Activated naive CD8-positive, alpha-beta T cell treated with anti-CD3 and anti-CD28 coated beads, Interleukin-2, amount 10 ng/mL, durations not matched to agents 7 days and 5 days (primary cell): ENCODE data around the gene INSC. TPM values are rescaled to one million over a fixed set of nuclear protein-coding genes. Genes with fewer than 3 reads are reported as not detected.
"Not testable (repeated sequence)": the region's sequence is repeated elsewhere in the genome, so short reads cannot be mapped to it uniquely, and the experiment has no call there.

Source experiments
- ATAC-seq: fragments of 150-1000 bp; cut with Tn5 transposase; one replicate; pipeline ENCODE4 v1.10.0; 2021; ENCODE audit warnings: low read depth, moderate library complexity
- POLR2A ChIA-PET: fragments of 350-600 bp; sonication (Branson Sonifier 250); formaldehyde crosslinking; loops from one replicate; lab custom pipeline; 2021; ENCODE audit warnings: antibody characterized with exemption; lab: Charles Lee
- DNase-seq: peaks from one replicate; pipeline ENCODE4 v3.0.0; 2021
- H3K27ac Mint-ChIP-seq: one replicate; pipeline ENCODE4 v1.8.0; 2022; ENCODE audit warnings: mild to moderate bottlenecking, mixed read lengths
- H3K27me3 Mint-ChIP-seq: one replicate; pipeline ENCODE4 v1.8.0; 2022; ENCODE audit warnings: mild to moderate bottlenecking, moderate library complexity, mixed read lengths
- H3K36me3 Mint-ChIP-seq: one replicate; pipeline ENCODE4 v1.8.0; 2021; ENCODE audit warnings: mild to moderate bottlenecking, mixed read lengths
- H3K4me1 Mint-ChIP-seq: one replicate; pipeline ENCODE4 v1.8.0; 2021; ENCODE audit warnings: mixed read lengths
- H3K4me3 Mint-ChIP-seq: one replicate; pipeline ENCODE4 v1.8.0; 2022; ENCODE audit warnings: mild to moderate bottlenecking, moderate library complexity, mixed read lengths
- H3K9me3 Mint-ChIP-seq: one replicate; pipeline ENCODE4 v1.8.0; 2021; ENCODE audit warnings: mixed read lengths
- total RNA-seq, 2 experiments: library from RNA; stranded (reverse); gene quantifications; one replicate each; pipeline ENCODE4 v1.2.3, GENCODE V29; 2021

The INSC gene, protein sequence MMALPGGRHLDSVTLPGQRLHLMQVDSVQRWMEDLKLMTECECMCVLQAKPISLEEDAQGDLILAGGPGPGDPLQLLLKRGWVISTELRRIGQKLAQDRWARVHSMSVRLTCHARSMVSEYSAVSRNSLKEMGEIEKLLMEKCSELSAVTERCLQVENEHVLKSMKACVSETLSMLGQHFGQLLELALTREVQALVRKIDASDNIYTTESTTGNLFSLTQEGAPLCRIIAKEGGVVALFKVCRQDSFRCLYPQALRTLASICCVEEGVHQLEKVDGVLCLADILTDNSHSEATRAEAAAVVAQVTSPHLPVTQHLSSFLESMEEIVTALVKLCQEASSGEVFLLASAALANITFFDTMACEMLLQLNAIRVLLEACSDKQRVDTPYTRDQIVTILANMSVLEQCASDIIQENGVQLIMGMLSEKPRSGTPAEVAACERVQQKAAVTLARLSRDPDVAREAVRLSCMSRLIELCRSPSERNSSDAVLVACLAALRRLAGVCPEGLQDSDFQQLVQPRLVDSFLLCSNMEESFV
- total RNA-seq = under 1 TPM in 1 of 2 experiments, not detected in 1; 0.23 TPM

DNA sequence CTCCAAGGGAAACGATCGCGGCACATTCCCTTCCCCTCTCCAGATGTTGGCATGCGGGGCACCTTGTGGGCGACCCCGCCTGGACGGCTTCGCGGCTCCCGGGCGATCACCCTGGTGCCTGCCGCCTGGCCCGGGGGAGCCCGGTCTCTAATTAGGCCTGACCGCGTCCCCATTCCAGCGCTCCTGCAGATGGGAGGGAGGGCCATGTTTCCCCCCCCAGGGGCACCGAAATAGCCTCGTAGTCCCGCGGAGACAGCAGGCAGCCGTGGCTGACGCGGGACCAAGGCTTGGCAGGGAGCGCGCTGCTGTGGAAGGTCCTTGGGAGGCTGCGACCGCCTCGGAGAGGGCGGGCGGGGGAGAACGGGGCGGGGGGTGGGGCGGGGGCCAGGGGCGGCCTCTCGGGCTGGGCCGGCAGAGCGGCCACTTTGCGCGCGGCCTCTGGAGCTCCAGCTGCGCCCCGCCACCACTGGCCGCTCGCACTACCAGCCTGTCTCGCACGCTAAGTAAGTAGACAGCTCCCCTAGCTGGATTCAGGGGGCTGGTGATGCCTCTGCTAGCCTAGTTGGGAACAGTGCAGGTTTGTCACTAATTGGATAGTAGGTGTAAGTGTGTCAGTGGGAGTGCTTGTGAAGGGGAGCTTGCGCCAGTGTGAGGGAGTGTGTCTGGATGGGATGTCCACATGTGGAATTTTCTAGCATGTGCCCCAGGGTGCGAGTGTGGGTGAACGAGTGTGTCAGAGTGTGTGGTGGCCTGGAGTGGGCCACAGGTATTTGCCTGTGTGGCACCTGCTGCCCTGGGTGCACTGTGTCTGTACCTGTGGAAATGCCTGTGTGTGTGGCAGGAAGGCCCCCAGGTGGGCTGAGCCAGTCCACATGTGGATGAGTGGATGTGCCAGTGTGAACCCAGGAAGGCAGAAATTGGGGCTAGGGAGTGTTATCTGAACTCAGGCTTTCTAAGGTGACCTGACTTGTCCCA lies at the start of gene INSC:
INSC (plus strand) TSS at position 423 of the 975 bp plus-strand sequence. CDS start 34,252 bp downstream, outside the sequence.
- POLR2A ChIA-PET = no interaction called here
- ATAC-seq (no peak), DNase-seq (no peak)
- H3K9me3 Mint-ChIP-seq = peaks cover 4% of the 10 kb centered on the region
- H3K4me3 Mint-ChIP-seq = peak within 1 kb of the TSS; percentile 27
- no peak within 1 kb of the TSS for H3K27ac Mint-ChIP-seq
- H3K27me3 Mint-ChIP-seq = peaks cover 40% of the 10 kb centered on the region
- peaks cover 31% of the 10 kb centered on the region for H3K4me1 Mint-ChIP-seq
- H3K36me3 Mint-ChIP-seq = no peaks in the 10 kb centered on the region

DNA sequence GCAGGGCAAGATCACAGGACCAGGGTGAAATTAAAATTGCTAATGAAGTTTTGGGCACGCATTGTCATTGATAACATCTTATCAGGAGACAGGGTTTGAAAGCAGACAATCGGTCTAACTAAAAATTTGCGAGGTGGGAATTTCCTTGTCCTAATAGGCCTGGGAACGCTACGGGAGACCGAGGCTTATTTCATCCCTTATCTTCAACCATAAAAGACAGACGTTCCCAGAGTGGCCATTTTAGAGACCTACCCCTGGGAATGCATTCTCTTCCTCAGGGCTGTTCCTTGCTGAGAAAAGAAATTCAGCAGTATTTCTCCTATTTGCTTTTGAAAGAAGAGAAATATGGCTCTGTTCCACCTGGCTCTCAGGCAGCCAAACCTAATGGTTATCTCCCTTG lies 45.0 kb upstream of the INSC start:
- peaks cover 13% of the 10 kb centered on the region for H3K4me1 Mint-ChIP-seq
- H3K4me3 Mint-ChIP-seq, POLR2A ChIA-PET, DNase-seq, H3K36me3 Mint-ChIP-seq, H3K27ac Mint-ChIP-seq, ATAC-seq, H3K9me3 Mint-ChIP-seq: not testable (repeated sequence)
- peaks cover 23% of the 10 kb centered on the region for H3K27me3 Mint-ChIP-seq

DNA sequence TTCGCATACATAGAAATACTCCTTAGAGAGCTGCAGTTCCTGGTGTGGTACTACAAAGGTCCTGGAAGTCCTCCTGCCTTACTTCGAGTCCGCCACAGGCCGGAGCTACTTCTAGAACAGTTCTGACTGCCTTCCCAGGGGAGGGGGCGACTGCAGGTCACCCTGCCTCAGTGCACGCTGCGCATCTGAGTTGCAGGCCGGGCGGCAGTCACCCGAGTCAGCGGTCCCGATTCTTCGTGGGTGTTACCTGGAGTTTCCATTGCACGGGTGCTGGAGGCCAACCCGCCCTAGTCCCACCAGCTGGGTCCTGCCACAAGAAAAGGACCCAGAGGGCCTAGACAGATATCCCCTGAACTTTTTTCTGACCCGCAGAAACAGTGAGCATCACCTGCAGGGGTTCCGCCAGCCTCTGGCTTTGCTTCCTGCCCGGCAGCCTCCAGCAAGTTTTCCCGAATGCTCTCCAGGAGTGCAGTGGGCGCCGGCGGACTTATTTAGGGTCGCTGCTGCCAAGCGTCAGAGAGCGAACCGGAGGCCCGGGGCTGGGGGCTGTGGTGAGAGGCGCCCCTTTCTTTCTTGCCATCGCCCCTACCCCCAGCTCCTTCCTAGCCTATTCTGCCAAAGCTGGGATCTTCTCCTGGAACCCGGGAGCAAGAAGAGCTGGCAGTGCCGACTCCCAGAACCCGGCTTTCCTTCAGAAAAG lies 43.0 kb upstream of the INSC start:
- Mint-ChIP-seq H3K9me3 (peaks cover 7% of the 10 kb centered on the region), H3K4me1 (peaks cover 13% of the 10 kb centered on the region), H3K27ac (no peak overlapping the region), H3K27me3 (peaks cover 20% of the 10 kb centered on the region), H3K4me3 (no peak overlapping the region), H3K36me3 (no peaks in the 10 kb centered on the region)
- DNase-seq (no peak), ATAC-seq (no peak)
- POLR2A ChIA-PET = no interaction called here

DNA sequence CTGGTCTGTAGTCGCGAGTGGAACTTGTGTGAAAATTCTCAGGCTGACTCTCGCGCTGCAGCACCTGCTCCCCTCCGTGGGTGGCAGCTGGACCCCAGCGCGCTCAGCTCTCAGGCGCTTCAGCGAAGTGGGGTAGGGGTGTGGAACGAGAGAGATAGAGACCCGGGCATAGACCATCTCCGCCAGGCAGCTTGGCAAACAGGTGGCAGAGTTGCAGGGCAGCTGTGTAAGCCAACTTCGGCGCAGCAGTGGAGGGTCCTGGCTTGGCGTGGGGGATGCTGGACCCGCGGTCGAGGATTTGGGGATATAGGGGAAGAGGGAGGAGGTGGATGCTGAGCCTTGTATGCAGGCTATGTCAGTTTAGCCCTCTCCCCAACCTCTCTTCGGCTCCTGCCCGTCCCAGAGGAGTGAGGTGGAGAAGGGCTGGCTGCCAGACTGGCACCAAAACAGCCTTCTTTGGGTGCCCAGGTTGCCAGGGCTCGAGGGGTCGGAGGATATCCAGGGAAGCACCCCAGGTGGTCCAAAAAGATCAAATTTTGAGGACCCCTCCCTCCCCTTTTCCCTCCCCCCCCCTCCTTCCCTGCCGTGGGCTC lies 42.1 kb upstream of the INSC start:
- DNase-seq (no peak), ATAC-seq (no peak)
- Mint-ChIP-seq H3K27ac (no peak overlapping the region), H3K4me3 (no peak overlapping the region), H3K9me3 (peaks cover 7% of the 10 kb centered on the region), H3K36me3 (no peaks in the 10 kb centered on the region), H3K27me3 (peaks cover 22% of the 10 kb centered on the region), H3K4me1 (peaks cover 13% of the 10 kb centered on the region)
- POLR2A ChIA-PET = no interaction called here

DNA sequence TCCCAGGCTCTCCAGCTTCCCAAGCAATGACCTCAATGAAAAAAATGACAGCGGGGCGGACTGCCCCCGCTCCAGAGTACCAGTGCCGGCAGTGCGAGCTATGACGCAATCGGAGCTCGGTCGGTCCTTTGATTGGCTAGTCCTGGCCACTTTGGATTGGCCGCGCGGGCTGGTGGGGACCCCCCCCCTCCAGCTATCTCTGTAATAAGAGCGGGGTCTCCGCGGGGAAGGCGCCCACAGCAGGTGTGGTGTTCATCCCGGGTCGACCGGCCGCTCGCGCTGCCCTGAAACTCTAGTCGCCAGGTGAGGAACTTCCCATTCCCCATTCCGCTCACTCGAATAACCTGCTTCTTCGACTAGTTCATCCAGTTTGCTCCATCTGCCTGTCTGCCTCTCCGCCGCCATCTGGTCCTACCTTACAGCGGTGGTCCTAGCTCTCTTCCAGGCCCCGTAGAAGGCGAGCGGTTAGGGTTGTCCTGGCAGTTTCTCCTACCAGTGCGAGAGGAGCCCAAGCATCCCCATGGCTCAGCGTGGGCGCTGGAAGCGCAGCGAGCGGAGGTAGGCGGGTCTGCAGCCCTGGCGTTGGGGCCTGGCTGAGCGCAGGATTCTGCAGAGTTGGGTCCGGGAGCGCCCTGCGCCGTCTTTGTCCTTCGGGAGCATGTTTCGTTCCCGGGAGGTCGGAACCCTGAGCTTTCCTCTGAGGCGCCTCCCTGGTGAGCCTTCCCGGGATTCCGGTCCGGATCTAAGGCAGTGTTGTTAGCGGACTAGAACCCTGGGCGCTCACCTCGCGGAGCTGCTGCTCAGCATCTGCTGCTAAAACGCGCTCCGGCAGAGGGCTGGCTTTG lies 41.1 kb upstream of the INSC start, which contains the start of gene CALCB:
CALCB (plus strand) TSS at position 233 of the 845 bp plus-strand sequence. CDS start 1,126 bp downstream, outside the sequence.
- POLR2A ChIA-PET = interaction anchor here (0.5 to 2.0 kb wide), 4 partner anchors 99 to 284 kb away, joined by 3 to 7 read pairs (median 4); no protein-coding TSS in a partner anchor
- Mint-ChIP-seq H3K27ac (peak within 1 kb of the TSS; percentile 19), H3K4me3 (peak within 1 kb of the TSS; percentile 80), H3K27me3 (peaks cover 22% of the 10 kb centered on the region), H3K9me3 (peaks cover 7% of the 10 kb centered on the region), H3K36me3 (no peaks in the 10 kb centered on the region), H3K4me1 (peaks cover 13% of the 10 kb centered on the region)
- DNase-seq = peak; percentile 49
- ATAC-seq = no peak

- DNase-seq (peak; percentile 91), ATAC-seq (peak; percentile 96)
- Mint-ChIP-seq H3K4me1 (peaks cover 13% of the 10 kb centered on the region), H3K27ac (peak overlapping the region; percentile 43), H3K36me3 (no peaks in the 10 kb centered on the region), H3K9me3 (peaks cover 2% of the 10 kb centered on the region), H3K4me3 (peak overlapping the region; percentile 80), H3K27me3 (peaks cover 22% of the 10 kb centered on the region)
- POLR2A ChIA-PET = interaction anchor here (1.1 to 2.0 kb wide), 3 partner anchors 100 to 167 kb away, joined by 3 to 7 read pairs (median 3); no protein-coding TSS in a partner anchor
These were observed 40.2 kb upstream of the INSC start for GRCh38 chr11:15074206-15075161.

DNA sequence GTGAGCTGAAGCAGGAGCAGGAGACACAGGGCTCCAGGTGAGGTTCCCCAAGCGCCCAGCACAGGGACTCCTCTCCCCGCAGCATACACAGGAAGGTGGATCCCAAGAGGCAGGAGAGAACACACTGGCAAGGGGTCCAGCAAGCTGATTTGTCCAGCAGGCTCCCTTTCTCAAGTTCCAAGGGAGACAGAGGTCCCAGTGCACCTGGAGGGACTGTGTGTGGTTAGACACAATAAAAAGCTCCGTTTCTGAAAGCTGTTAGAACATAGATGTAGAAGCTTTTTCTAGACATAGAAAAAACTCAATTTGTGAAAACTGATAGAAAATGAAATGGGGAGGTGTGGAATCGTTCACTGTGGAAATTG lies 39.6 kb upstream of the INSC start:
- POLR2A ChIA-PET = interaction anchor here (1.1 to 2.0 kb wide), 3 partner anchors 101 to 167 kb away, joined by 3 to 7 read pairs (median 3); no protein-coding TSS in a partner anchor
- peaks cover 24% of the 10 kb centered on the region for H3K27me3 Mint-ChIP-seq
- peaks cover under 1% of the 10 kb centered on the region for H3K9me3 Mint-ChIP-seq
- DNase-seq (no peak), ATAC-seq (no peak)
- H3K36me3 Mint-ChIP-seq = no peaks in the 10 kb centered on the region
- peaks cover 13% of the 10 kb centered on the region for H3K4me1 Mint-ChIP-seq
- peak overlapping the region; percentile 43 for H3K27ac Mint-ChIP-seq
- H3K4me3 Mint-ChIP-seq = peak overlapping the region; percentile 80

- H3K4me3 Mint-ChIP-seq = no peak overlapping the region
- H3K9me3 Mint-ChIP-seq = peaks cover 2% of the 10 kb centered on the region
- H3K36me3 Mint-ChIP-seq = peaks cover 3% of the 10 kb centered on the region
- POLR2A ChIA-PET = no interaction called here
- peaks cover 5% of the 10 kb centered on the region for H3K4me1 Mint-ChIP-seq
- no peak overlapping the region for H3K27ac Mint-ChIP-seq
- DNase-seq (no peak), ATAC-seq (no peak)
- H3K27me3 Mint-ChIP-seq = peaks cover 16% of the 10 kb centered on the region
These were observed 23.5 kb upstream of the INSC start for GRCh38 chr11:15091175-15091574.

DNA sequence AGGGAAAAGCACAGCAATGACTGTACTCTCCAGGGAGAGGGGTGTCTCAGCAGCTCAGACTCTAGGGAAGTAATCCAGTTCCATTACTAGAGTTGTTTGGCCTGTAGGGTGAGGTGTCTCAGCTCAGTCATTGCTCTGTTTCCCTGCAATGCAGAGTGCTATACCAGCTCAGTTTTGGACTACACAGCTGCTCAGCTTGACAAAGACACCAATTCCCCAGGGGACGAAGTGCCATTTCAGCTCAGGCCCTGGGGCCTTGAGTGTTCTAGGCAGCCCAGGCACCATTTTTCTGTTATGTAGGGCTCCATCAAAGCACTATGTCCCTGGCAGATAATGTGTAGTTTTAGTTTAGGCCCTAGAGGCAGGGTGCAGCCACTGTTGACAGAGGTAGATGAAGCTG lies 23.1 kb upstream of the INSC start:
- no peak overlapping the region for H3K27ac Mint-ChIP-seq
- DNase-seq (no peak), ATAC-seq (no peak)
- peaks cover 3% of the 10 kb centered on the region for H3K36me3 Mint-ChIP-seq
- POLR2A ChIA-PET = no interaction called here
- peaks cover 14% of the 10 kb centered on the region for H3K27me3 Mint-ChIP-seq
- no peak overlapping the region for H3K4me3 Mint-ChIP-seq
- H3K4me1 Mint-ChIP-seq = peaks cover 5% of the 10 kb centered on the region
- peaks cover 2% of the 10 kb centered on the region for H3K9me3 Mint-ChIP-seq

GRCh38 chr11:15093432-15093831 lies 21.3 kb upstream of the INSC start:
- POLR2A ChIA-PET = no interaction called here
- DNase-seq (no peak), ATAC-seq (no peak)
- H3K9me3 Mint-ChIP-seq = peaks cover 2% of the 10 kb centered on the region
- peaks cover 13% of the 10 kb centered on the region for H3K27me3 Mint-ChIP-seq
- H3K27ac Mint-ChIP-seq = no peak overlapping the region
- H3K36me3 Mint-ChIP-seq = peaks cover 2% of the 10 kb centered on the region
- peaks cover 2% of the 10 kb centered on the region for H3K4me1 Mint-ChIP-seq
- H3K4me3 Mint-ChIP-seq = no peak overlapping the region

GRCh38 chr11:15095736-15096228 lies 18.9 kb upstream of the INSC start:
- Mint-ChIP-seq H3K4me3 (no peak overlapping the region), H3K36me3 (no peaks in the 10 kb centered on the region), H3K27ac (no peak overlapping the region), H3K27me3 (peaks cover 11% of the 10 kb centered on the region), H3K4me1 (no peaks in the 10 kb centered on the region), H3K9me3 (no peaks in the 10 kb centered on the region)
- no peak for DNase-seq
- ATAC-seq = no peak
- POLR2A ChIA-PET = no interaction called here
